GM08714 (cell line): ENCODE results near the gene SF3B1.
"Not testable (repeated sequence)": the region's sequence is repeated elsewhere in the genome, so short reads cannot be mapped to it uniquely, and the experiment has no call there.

Experiments used
- H3K4me3 ChIP-seq: fragments of 200-500 bp; sonication (Bioruptor generic); 2 replicates; pipeline ENCODE4 v1.5.1; 2014; ENCODE audit warnings: mild to moderate bottlenecking, low read length, inconsistent platforms
- ZNF274 ChIP-seq: IDR thresholded peaks from 2 replicates; pipeline ENCODE4 v1.6.1; 2012; ENCODE audit warnings: mild to moderate bottlenecking, low read depth, low read length

The SF3B1 gene

DNA sequence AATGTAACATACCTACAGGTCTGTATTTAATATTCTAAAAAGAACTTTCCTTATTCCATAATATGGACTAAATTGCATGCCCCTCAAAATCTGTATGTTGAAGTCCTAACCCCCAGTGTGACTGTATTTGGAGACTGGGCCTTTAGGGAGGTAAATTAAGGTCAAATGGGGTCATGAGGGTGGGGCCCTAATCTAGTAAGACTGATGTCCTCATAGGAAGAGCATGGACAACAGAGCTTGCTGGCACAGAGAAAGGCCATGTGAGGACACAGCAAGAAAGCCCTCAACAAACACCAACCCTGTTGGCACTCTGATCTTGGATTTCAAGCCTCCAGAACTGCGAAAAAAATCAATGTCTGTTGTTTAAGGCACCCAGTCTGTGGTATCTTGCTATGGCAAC, 18.6 kb downstream of the SF3B1 start:
- H3K4me3 ChIP-seq = no peak overlapping the region
- TF ChIP-seq ZNF274 = no peak

DNA sequence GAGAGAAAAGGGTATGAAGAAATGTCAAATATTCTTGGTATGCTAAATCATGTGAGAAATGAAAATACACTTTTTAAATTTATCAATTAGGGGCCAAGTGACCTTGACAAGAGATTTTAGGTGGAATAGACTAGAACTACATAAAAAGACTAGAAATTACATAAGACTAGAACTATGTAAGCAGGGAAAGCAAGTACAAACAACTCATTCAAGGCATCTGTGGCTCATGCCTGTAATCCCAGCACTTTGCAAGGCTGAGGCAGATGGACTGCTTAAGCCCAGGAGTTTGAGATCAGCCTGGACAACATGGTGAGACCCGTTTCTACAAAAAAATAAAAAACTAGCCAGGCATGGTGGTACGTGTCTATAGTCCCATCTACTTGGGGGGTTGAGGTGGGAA, 20.3 kb downstream of the SF3B1 start:
- no peak overlapping the region for H3K4me3 ChIP-seq
- TF ChIP-seq ZNF274 = no peak

DNA sequence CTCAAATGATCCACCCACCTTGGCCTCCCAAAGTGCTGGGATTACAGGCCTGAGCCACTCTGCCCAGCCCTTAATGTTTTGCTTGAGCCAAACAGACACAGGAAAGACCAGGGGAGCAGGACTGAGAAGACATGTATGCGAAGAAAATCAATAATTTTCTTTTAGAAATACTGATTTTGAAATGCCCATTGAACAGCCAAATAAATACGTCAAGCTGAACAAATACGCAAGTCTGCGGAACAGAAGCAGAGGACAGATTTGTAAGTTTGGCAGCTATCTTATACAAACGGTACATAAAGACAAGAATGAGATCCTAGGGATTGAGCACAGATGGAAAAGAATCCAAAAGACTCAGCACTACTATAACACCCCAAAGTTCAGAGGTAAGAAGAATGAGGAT, 20.8 kb downstream of the SF3B1 start:
- no peak overlapping the region for H3K4me3 ChIP-seq

DNA sequence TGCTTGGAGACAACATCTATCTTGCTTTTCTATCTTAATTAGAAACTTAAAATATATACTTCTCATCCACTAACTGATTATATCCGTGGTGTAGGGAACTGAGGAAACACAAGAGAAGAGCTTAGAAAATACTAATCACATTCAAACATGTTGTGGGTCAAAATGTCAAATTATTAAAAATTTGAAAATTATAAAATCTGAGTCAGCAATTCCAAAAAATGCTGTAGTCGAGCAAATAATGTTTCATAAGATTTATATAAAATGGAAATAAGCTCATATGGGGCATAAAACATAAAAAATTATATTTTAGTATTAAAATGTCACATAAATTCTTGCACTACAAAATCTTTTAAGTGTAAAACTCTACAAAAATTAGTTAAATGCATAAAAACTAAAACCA, 29.2 kb downstream of the SF3B1 start:
- no peak for TF ChIP-seq ZNF274
- no peak overlapping the region for H3K4me3 ChIP-seq

More for the DNA sequence above, 20.8 kb downstream of the SF3B1 start:
- no peak for TF ChIP-seq ZNF274

DNA sequence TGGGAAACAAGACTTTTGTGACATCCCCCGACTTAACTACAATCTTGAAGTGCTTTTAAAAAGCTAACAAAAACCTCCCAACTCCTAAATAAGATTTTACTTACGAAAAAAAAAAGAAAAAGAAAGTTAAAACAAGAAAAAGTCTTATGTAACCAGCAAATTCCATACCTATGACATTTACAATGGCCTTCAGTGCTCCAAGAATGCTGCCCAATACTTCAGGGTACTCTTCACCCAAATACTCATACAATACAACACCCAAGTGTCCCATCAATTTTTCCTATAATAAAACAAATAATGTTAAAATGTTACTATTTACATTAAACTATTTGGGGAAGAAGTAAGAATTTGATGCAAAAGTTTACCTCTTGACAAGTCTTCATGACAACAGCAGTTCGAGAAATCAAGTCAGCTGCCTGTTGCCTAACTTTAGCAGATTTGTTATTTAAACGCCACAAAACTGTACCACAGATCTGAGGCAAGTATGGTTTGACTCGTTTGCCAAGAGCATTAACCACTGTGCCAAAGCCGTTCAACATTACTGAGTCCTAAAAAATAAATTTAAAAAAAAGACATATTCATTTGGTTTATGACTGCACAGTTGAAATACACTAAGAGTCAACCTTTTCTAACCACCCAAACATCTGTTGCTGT, 34.8 kb downstream of the SF3B1 start:
- TF ChIP-seq ZNF274 = no peak
- H3K4me3 ChIP-seq = no peak overlapping the region

DNA sequence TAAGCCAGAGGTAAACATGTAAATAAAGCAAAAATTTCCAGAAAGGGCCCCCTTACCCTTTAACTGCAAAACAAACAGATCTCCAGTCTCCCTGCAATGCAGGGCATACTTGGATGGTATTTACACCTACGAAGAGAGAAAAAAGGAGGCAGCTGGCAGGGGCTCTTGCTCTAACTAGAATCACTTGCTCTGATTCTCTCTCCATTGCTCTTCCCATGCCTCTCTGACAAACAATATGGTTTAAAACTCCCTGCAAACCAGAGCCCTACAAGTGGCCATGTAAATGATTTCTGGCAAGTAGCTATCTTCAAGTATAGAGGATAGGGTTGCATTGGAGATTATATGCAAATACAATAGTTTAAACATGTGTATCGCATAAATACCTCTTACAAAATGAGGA, 35.9 kb downstream of the SF3B1 start:
- no peak overlapping the region for H3K4me3 ChIP-seq
- TF ChIP-seq ZNF274 = no peak

DNA sequence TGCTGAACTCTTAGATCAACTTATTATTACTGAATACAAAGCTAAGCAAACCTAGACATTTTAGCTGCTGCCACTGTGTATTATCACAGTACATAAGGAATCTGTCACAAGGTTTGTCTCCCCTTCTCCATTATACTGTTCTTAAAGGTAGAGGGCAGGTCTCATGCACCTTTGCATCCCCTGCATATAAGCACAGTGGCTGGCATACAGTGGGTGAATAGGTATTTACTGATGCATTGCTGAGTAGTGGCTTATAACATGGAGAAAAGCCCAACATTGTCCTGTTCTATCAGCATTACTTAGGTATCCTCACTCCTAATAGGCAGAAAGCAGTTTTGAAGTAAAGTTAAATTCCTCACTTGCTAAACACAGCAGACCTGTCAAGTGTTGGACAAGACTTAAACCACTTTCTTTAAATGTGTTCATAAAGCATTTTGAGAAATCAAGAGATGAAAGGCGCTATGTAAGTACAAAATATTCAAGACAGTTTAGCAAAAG, 43.6 kb downstream of the SF3B1 start:
- no peak for TF ChIP-seq ZNF274

DNA sequence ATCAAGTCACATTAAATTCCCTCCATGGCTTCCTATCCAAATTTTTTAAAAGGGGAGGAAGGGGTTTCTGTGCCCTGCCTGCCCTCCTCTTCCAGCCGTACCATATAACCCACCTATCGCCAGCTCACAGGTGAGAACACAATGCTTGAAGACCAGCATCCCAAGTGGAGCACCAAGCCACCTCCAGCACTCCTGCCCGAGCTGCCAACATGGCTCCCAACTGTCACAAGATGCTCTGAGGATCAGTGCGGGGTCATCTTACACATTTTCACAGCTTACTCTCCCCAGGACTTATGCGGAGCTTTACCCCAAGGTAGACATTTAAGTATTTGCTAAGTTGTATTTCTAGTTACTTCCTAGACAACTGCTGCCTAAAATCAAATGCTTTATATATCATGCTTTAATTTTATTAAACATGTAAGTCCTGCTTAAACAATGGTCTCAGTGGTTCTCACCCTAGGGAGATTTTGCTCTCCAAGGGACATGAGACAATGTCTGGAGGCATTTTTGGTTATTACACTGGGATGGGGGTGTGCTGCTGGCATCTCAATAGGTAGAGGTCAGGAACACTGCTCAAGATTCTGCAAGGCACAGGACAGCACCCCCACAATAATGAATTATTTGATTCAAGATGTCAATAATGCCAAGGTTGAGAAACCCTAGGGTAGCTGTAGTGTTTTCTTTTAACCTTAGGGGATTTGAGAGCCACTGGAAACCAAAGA, 45.8 kb downstream of the SF3B1 start:
- H3K4me3 ChIP-seq = no peak overlapping the region
- TF ChIP-seq ZNF274 = no peak

More for the DNA sequence above, 43.6 kb downstream of the SF3B1 start:
- H3K4me3 ChIP-seq = no peak overlapping the region

DNA sequence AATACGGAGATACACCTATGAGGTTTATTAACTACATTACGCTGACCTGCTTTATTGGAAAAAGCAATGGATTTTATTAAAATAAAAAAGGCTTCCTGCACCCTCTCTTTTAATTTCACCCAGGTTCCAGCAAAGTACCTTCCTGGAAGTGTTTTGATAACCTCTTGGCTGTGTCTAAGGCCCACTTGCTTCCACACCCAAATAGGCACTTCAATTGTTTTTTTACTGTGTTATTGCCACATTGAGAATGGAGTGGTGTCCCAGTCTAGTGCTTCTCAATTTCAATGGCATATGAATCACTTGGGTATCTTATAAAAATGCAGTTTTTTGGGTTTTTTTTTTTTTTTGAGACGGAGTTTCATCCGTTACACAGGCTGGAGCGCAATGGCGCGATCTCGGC, 47.6 kb downstream of the SF3B1 start:
- H3K4me3 ChIP-seq = no peak overlapping the region
- TF ChIP-seq ZNF274 = no peak

DNA sequence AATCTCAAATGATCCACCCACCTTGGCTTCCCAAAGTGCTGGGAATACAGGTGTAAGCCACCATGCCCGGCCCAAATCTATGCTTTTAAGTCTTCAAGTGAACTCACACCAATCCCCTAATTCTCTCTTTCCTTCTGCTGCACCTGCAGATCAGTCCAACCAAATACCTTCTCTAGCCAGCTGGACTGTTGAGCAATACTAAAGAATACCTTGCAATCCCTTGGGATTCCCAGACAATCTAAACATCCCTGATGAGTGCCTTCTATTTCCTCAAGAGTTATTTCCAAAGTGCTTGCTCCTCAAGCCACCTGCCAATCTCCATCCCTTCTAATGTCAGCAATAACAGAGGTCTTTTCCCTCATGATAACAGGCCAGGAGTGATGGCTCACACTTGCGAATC, 48.6 kb downstream of the SF3B1 start:
- no peak for TF ChIP-seq ZNF274
- H3K4me3 ChIP-seq = no peak overlapping the region

DNA sequence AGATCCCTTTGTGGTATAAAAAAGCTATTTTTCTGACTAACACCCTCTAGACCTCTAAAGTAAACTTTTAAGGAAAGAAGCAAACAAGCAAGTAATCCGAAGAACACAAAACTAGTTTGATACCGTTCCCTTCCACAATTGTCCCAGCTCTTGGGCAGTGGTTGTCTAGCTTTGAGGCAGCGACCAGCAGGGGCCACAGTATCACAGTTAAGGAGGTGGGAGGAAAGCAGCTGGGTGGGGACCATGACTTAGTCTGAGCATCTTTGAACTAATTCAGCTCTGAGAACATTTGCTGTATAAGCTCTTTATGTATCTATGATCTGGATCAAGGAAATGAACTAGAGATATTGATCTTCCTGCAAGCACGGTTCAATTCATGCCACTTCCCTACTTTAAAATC, 51.0 kb downstream of the SF3B1 start:
- H3K4me3 ChIP-seq = no peak overlapping the region
- no peak for TF ChIP-seq ZNF274

DNA sequence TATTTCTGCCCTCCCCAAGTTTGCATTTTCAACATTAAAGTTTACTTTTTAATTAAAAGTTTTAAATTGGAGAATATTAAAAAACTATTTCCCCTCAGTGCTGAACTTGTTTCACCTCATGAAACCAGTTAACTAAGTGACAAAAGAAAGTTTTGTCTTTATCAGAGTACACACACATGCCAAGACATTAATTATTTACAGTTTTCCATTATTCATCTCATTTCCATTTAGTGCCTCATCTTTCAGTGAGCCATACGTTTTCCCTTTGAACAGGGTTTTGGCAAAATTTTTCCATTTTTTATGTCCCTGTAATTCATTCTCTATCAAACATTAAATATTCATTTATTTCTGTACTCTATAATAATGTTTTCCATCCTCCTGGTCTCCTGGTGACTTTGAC, 53.2 kb downstream of the SF3B1 start:
- H3K4me3 ChIP-seq = no peak overlapping the region
- no peak for TF ChIP-seq ZNF274

DNA sequence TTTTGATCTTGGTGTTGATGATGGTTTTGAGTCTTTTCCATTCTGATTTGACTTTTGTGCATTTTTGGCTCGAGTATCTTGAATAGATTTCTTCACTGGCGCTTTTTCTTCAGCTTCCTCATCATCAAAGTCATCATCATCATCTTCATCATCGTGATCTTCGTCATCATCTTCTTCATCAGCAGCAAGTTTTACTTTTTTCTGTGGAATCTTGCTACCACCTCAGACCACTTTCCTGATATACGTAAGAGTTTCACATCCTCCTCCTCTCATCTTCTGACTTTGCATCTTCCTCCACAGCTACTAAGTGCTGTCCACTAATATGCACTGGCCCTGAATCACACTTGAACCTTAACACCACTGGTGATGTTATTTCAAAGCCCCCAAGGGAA, 54.9 kb downstream of the SF3B1 start:
- not testable (repeated sequence) for H3K4me3 ChIP-seq

DNA sequence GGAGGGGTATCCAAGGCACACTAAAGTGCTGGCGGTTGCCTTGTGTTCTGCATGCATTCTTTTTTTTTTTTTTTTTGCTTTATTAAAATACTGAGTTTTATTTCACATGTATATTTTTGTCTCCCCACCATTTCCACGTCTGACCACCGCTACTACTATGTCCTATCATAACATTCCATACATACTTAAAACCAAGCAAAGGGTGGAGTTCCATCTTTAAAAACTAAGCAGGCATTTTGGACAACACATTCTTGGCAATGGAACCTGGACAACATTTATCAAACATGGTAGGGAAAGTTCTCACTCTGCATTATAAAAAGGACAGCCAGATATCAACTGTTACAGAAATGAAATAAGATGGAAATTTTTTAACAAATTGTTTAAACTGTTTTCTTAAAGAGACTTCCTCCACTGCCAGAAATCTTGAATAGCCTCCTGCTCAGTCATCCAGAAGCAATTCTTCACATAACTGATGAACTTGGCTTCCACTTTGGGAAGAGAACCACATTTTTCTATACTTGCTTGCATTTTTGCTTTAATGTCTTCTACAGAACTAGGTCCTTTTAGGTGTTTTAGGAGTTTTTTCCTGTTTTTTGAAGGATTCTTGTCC, 55.4 kb downstream of the SF3B1 start:
- H3K4me3 ChIP-seq = not testable (repeated sequence)
